Esophagus mucosa (tissue), 1 donor: ENCODE results near the gene VGLL4. TPM values are rescaled to one million over a fixed set of nuclear protein-coding genes. Genes with fewer than 3 reads are reported as not detected.
A peak's percentile ranks its signal among the peaks of the same experiment; 100 is the strongest.

Source experiments
- ATAC-seq: fragments of 200-7000 bp; cut with Tn5 transposase; one replicate; pipeline ENCODE4 v1.9.1; 2020
- total RNA-seq: library from RNA; stranded (reverse); gene quantifications from one replicate; pipeline ENCODE4 v1.2.4, GENCODE V29; 2023
- donor health status: DM: yes; HTN: yes; CAD: no.

Gene VGLL4
- total RNA-seq, 1 donor from 2014 or later = 36.3 TPM

DNA sequence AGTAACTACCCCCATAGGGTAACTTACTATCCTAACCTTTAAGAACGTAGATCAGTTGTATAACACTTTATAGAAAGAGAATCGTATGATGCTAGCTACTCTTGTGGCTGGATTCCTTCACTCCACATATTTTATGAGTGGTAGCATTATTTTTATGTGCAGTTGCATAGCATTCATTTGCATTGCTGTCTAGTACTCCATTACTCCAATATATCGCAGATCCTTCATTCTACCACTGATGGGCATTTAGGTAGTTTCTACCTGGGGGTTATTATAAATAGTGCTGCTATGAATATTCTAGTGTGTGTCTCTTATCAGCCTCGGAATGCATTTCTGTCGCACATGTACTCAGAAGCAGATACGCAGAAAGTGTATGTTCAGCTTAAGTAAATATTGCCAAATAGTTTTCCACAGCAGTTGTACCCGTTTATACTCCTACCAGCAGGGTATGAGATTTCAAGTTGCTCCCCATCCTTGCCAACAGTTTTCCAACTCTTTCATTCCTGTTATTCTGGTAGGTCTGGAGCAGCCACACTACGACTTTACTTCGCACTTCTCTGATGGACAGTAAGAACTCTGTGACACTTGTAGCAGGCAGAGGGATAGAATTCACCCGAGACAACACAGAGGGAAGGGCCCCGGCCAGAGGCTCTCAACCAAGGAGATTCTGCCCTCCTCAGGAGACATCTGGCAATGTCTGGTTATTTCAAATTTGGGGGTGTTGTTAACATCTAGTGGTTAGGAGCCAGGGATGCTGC lies 9.8 kb upstream of the VGLL4 start:
- ATAC-seq = peak; percentile 17

DNA sequence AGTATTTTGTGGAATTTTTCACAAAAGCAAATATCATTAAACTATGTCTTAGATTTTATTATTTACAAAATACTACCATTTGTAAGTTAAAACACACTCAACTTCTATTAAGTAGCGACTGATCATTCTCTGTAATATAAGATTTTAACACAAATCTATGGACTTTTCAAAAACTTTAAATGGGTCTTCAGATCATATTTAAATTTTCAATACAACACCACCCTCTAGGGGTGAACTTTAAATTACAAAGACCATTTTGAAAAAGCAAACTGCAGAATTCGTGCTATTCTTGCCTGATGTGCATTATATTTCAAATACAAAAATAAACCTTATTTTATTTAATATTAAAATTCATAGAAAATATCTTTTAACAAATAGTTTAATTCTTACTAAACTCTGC lies 8.2 kb upstream of the VGLL4 start:
- no peak for ATAC-seq

DNA sequence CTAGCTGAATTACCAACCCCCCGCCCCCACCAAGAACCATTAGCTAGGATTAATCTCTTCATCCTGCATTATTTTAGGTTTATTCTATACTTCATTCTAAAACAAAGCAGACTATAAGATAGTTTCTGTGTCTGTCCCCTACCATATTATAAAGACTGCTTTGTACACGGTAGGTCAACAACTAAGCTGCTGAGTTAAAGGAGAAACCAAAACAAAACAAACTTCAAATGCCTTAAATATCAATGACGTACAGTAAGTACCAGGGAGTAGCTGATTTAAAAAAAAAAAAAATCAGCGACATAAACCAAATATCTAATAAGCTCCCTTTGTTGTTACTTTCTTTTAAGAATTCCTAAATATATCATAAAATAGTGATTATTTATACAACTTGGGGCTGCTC lies 7.8 kb upstream of the VGLL4 start:
- ATAC-seq = no peak

DNA sequence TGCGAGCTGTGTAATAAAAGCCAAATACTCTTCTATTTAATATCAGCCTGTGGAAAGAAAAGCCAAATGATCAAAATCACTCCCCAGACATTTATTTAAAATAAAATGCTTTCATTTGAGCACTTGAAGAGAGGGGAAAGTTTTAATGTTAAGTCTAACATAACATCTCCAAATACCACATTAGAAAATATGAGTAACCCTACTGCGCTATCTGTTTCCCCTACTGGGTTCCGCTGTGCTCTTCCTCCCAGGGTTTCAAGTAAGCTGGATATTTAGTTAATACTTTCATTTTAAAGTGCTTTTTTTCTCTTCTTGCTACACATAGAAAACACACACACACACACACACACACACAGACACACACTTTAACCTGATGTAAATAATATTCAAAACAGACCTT lies 6.7 kb upstream of the VGLL4 start:
- ATAC-seq = no peak

DNA sequence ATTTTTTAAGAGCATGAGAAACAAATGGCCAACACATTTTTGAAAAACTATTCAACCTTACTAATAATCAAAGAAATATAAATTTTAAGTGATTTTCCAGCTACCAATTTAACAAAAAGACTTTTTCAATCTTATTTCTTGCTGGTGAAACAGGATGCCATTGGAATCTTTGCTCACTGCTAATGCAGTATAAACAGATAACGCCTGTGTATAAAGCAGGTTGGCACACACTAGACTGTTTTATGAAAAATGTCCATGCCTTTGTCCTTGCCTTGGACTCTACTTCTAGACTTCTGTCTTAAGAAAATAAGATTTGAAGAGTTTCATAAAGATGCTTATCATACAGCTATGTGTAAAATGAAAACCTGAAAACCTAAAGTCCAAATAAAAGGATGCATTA lies 5.0 kb upstream of the VGLL4 start:
- ATAC-seq = no peak

DNA sequence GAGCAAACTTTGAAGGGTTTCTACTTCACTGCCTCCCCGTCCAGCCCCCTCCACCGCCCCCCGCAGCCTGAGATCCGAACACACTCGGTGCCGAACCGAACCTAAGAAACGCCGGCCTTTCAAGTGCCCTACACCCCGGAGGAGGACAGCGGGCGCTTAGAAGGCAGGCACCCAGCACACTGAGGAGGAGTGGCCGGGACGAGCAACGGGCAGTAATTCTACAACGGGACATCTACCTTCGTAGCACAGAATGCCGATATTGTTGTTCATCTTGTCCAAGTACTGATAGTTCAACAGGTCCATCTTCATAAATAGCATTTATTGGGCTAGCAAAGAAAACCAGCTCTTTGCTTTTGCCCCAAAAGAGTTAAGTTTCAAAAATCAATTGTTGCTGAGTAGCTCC lies 513 bp downstream of the VGLL4 start:
- peak; percentile 45 for ATAC-seq

DNA sequence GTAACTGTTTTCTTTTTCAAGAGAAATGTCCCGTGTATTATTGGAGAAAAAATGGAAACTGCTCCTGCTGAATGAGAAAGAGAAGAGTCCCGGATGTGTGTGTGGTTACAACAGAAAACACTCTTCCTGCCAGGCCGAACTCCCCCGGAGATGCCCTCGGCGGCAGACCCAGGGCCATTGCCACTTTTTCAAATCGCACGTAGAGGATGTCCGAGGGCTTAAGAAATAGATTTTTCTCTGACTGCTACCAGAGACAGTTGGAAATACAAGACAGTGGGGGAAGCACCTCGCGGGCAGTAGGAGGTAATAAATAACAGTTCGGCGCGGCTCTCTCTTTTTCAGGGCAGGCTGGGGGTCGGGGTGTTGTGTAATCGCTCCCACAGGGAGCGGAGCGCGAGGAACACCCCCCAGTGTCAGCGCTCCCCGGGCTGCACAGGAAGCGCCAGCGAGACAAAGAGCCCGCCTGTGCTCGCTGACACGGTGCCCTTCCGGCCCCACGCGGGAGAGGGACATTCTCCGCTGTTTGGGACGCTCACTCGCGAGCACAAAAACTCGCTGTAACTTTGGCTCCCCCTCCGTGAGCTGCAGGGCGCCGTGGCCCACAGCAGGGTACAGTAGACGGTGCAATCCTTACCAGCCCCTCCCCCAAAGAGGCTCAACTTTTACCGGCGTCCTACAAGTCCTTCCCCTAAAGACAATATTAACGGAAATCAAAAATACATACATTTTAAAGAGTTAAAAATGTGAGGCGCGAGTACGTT lies 1.1 kb downstream of the VGLL4 start:
- peak; percentile 81 for ATAC-seq

DNA sequence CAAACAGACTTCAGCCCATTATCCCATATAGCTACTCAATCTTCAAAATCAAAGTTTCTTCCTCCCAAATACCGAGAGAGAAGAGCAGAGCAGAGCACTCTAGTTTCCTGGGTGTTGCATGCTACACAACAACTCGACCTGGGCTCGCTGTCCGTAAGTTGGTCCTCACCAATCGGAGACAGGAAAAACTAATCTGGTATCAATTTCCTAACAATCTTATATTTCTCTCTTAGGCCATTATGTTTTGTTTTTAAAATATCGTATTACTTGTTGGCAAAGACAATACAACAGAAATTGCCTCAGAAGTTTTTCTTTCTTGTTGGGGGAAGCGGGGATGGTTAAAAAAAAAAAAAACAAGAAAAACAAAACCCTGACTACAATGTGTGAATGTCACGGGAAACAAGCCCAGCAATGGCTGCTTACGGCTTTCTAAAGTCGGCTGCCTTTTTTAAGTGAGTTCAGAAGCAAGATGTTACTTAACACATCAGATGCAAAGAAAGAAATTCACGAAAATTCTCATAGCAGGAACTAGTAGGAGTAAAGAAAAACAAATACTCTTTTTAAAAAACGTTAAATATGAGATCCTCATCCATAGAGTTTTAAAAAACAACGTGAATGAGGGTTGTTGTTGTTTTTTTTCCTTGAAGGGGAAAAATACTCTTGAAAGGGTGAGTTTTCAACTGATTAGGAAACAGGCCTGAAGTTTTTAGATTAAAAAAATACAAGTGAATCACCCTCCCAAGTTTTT lies 1.9 kb downstream of the VGLL4 start:
- ATAC-seq = no peak

DNA sequence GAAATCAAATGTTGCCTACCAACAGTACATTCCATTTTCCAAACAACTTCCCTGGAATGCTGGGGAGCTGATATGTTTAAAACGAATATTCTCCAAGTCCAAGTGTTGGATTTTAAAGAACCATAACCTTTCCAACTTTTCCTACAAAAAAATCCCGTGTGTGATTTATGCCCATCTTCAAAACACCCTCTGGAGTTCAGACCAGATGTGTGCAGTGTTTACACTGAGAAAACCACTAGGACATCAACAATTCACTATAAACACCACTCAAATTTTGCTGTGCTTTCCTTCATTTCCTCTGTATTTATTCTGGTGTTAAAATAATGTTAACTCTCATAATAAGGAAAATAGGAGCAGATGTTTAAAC lies 2.4 kb downstream of the VGLL4 start:
- no peak for ATAC-seq

DNA sequence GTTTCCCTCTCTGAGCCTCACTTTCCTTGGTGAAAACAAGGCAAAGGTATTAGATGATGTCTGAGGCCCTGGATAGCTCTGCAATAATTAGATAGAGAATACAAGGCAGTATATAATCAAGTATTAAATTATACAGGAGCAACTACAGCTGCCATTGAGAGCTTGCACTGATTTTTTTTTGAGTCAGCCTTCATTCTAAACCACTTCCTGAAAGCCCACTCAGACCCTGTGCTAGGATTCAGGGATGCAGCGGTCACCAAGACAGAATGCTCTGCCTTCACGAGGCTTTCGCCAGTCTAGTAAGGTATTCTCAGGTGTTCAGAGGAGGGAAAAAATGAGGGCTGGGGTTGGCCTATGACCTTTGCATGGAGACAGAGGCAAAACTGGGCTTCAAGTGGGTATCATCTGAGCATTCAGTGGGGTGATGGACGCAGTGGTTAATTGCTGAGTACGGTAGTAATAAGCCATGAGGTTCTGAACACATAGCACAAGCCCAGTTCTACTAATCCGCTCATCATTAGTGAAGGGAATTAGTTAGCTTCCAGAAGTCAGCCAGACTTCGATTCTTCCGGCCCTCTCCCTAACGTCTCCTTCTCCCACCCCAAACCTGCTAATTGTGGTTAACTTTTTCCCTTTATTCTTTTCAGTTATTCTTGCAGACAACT lies 3.6 kb downstream of the VGLL4 start:
- ATAC-seq = no peak

DNA sequence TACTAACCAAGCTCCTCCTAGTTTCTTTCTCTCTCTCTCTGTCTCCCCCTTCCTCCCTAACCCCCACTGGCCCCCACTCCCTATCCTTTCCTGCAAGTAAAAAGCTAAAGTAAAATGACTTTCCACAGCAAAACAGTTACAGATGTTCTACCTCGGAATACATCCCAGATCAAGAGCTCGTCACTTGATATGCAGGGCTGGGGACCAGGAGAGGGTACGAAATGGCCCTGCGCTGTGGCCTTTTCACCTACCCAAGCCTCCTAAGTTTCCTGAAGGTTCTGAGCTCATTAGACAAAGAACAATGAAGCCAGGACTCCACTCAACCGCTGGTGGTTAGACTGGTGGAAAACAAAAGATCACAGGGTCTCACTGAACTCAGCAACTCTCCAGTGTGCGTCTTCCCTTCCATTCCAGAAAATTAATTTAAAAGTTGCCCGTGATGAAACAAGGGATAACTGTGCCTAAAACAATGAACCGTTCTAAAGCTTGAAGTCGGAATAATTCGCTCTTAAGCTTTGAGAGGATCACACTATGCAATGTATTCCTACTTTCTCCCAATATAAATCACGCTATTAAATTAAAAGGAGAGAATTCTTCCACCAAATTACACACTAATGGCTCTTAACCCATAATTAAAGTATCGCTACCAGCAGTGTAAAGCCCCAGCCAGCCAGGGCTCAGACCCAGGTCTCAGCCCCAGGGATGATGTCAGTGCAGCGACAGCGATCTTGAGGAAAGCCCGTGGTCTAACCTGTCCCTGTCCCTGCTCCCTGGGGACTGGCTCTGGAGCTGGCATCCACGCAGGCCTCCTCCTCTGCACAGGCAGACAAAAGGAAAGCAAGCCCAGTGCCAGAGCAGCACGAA lies 5.0 kb downstream of the VGLL4 start:
- no peak for ATAC-seq

DNA sequence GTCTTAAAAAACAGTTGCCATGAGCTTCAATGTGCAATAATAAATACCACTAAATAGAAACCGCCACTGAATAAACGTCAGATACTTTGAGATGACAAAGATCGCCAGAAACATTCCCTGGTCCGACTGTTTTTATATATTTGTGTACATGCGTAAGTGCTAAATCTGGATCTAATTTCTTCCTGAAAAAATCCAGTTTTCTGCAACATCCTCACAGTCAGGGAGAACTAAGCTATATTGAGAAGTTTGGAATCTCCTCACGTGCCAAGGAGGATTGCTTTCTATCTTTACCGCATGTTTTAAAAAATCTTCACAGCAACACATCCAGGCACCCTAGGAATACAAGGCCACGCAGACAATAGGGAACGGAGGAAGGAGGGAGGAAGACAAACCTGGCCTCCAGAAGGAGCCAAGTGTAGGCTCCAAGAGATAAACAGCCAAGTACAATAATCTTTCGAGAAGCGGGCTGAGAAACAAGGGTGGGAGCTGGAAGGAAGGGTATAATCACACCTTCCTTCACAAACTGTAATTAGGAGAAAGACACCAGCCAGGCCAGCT lies 5.7 kb downstream of the VGLL4 start:
- no peak for ATAC-seq

DNA sequence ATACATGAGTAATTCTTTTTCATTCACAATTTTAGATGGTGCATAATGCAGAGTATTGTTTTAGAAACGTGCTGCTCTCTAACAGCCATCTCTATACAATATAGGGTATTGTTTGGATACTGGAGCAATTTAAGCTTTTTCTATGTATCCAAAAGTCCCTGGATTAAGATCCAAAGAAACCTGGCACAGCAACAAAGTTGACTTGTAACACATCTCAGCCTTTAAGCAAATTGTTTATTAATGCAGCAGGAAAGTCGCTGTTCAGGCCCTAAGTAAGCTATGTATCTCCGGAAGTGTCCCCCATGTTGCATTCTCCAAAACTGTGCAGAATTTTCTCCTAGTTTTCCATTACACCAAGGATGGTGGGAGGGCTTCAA lies 7.3 kb downstream of the VGLL4 start:
- ATAC-seq = no peak

DNA sequence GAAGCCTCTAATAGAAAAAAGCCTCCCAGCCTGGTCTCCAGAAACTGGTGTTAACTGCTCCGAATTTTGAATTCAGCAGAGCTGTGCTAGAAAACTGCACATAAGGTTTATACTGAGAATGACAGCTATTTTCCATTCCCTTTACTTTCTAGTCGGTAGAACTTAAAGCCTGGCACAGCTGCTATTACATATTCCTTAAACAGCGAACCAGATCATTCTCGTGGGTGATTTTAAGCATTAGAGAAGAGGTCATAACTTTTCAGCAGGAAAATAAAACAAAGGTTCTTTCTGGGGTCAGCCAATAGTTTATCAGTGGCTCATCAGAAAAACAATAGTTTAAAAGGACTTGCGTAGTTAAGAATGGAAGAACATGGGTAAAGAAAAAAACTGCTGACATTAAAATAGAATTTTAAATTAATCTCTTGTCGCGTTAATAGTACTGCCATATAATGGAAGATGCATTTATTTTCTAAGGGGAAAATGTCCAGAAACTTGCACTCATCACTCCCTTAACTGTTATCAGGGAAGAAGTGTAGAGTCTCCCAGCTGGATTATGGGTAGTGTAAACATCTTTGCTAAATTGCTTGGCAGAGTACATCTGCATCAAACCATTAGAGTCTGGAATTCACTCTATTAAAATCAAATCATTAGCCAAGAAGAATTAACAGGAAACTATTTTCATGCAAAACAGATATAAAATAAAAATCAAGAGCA lies 7.9 kb downstream of the VGLL4 start:
- no peak for ATAC-seq

DNA sequence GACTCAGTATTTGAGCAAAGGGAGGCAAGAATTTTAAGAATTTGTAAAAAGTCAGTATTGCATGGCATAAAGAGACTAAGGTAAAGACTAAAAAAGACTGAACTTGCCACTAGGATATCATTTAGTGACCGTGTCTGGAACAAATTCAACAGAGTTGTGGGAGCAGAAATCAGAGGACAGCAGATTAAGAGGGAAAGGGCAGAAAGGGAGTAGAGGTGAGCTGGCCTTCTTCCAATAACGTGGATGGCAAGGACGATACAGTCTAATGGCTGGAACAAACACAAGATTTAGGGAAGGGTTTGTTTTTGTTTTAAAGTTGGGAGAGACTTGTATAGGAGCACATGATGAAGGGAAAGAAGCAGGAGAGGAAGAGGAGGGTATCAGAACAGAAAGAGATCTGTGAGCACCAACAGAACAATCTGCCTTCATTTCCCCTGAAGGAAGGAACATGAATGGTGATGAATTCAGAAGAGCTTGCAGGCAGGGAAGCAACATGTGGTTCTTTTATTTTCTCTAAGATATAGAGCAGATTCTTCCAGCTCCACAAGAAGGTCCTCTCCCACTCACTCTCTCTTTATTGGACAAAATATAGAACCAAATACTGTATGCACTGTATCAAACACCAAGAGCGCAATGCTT lies 8.6 kb downstream of the VGLL4 start:
- no peak for ATAC-seq

DNA sequence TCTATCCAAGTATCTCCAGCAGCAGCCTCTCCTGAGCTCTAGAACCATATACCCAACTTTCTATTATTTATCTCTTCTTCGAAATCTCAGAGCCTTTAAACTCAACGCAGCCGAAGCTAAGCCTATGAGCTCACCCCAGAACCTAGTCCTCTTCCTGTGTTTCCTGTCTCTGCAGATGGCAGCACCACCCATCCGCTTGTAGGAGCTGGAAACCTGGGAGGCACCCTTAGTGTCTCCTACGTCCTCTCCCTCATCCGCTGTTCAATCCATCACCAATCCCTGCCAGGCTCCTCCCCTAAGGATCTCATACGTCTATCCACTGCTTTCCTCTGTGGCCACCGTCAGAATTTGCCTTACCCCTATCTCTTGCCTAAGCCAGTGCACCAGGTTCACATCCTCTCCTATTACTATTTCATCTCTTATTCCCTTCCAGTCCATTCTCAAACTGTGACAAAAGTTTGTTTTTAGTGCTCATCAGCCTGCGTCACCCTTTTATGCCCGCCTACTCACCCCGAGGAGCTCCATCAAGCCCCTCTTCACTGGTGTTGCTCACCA lies 9.6 kb downstream of the VGLL4 start:
- peak; percentile 59 for ATAC-seq

DNA sequence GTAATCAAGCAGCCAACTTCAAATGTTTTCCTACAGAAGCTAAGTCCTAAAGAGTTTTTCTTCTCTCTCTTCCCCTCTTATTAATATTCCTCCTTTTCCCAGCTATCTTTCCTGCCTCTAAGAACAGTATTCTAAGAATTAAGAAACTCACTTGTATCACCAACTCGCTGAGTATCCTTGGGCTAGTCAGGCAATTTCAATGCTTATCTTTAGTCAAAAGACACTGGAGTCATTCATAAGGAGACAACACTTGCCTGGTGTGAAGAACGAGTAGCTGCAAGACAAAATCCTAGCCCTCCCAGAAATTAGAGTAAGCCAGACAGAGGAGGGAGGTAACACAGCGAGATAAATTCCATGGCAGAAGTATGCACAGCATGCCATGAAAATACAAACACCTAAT lies 10.7 kb downstream of the VGLL4 start:
- ATAC-seq = no peak

DNA sequence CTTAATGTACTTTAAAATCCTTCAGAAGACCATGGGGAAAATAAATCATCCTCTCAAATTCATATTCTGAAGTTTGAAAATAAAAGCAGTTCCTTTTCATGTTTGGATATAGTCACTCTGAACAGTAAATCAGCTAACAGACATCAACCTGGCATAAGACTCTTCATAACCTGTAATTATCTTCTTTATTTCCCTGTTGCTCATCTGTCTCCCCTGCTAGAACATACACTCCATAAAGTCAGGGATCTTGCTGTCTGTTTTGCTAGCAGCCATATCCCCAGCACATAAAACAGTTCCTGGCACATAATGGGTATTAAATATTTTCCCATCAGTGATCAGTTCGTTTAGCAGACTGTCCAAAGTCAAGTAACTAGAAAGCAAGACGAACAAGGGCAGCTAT lies 11.2 kb downstream of the VGLL4 start:
- ATAC-seq = no peak

DNA sequence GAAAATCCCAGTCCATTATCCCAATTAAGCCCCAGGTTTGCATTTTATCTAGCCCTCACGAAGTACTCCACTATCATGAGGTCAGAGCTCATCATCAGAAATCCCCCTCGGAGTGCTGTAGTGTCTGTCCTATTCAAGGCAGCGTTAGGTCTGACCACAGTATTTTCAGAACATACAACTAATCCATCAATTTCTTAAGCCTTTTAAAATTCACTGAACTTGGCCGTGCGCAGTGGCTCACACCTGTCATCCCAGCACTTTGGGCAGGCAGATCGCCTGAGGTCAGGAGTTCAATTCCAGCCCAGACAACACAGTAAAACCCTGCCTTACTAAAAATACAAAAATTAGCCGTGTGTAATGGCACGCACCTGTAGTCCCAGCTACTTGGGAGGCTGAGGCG lies 11.9 kb downstream of the VGLL4 start:
- no peak for ATAC-seq

DNA sequence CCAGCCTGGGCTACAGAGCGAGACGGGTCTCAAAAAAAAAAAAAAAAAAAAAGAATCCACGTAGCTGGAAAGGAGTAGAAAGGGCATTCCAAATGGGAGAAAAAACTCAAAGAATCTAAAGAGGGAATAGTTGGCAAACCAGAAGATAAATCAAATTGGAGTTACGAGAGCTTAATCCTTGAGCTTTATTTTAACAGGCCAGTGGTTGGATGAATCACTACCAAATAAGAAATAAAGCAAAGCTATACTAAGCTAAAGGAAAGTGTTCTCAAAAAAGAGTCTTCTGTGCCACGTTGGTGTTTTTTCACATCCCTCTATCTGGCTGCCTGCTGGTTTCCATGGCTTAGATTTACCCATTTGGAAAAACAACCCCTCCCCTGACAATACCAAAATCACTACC lies 14.0 kb downstream of the VGLL4 start:
- peak; percentile 51 for ATAC-seq
